Erythroblast (primary cell): ENCODE results near the gene P4HA2.
A peak's percentile ranks its signal among the peaks of the same experiment; 100 is the strongest.

ENCODE experiments used
- DNase-seq, 2 experiments: peaks; one replicate each; lab custom pipeline; 2025; lab: John Stamatoyannopoulos, UW
- GATA1 ChIP-seq: IDR thresholded peaks from 2 replicates; pipeline ENCODE4 v1.6.1; 2011; ENCODE audit warnings: low read depth, mild to moderate bottlenecking, control low read depth, low read length, moderate library complexity
- POLR2A ChIP-seq: IDR thresholded peaks from 2 replicates; pipeline ENCODE4 v1.6.1; 2011; ENCODE audit warnings: mild to moderate bottlenecking, low read length

Gene P4HA2

GRCh38 chr5:132199116-132199680 is 28.5 kb downstream of the P4HA2 start:
- TF ChIP-seq GATA1 (no peak), POLR2A (no peak)
- DNase-seq: no peak

DNA sequence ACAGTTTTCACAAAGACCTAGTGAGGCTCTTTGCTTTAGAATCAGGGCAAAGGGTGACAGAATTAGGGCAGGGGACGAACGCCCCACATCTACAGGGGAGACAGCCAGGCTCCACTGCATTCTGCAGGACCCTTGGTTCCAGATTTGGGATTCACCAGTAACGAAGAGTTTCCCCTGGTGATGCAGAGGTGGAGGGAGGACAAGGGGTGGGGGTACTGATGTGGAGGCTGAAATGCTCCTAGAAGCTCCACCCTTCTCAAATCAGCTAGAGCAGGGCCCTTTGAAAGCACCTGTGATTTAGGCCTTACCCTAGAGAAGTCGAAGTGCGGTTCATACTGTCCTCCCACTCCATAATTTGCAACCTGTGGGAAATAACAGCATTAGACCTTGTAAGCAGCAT is 29.1 kb downstream of the P4HA2 start:
- no peak for TF ChIP-seq POLR2A
- no peak for TF ChIP-seq GATA1

GRCh38 chr5:132195727-132196126 is 31.9 kb downstream of the P4HA2 start:
- no peak for DNase-seq
- TF ChIP-seq POLR2A (no peak), GATA1 (no peak)

More for the DNA sequence above, 29.1 kb downstream of the P4HA2 start:
- DNase-seq: no peak

DNA sequence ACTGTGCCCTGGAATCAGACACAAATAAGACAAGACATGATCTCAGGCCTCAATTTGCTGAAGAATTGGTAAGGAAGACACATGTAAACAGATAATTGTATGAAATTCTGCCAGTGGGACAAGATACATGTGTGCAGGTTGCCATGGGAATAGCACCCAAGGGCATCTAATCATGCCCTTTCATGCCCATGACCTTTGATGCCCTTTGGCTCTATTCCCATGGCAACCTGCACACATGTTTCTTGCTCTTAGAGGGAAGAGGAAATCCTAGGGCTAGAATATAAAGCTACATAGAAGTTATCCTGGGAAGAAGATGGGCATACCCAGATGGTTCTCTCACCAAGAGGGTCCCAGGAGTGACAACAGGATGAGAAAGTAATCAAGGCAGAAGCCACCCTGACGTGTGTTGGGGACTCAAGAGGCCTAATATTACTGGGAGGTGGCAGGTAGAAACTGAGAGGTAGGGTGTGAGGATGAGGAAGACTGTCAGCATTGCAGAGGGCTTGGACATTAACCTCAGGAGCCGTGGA is 34.4 kb downstream of the P4HA2 start:
- TF ChIP-seq POLR2A: no peak
- no peak for TF ChIP-seq GATA1

DNA sequence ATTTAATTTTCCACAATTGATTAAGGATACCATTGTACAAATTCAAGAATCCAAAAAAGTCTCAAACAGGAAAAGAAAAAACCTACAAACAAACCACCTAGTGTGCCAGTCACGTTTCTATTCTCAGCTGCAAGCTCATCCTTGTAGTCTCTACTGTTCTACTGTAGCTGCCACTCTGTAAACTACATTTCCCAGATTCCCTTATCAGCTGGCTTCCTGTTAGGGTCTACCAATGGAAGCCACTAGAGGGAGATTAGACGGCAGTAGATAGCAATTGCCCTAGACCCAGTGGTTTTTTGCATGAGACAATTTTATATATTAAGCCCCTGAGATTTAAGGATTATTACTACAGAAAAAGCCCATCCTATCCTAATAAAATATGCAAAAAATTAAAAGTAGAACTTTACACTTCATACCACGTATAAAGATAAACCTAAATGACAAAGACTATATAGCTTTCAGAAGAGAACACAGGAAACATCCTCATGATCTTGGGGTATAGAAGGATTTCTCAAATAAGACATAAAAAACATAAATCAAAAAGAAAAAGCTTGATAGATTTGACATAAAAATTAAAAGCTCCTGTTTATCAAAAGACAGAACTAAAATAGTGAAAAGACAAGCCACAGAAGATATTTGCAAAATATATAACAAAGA is 37.4 kb downstream of the P4HA2 start:
- TF ChIP-seq POLR2A (no peak), GATA1 (no peak)
- peak; percentile 78 for DNase-seq

More for the DNA sequence above, 34.4 kb downstream of the P4HA2 start:
- DNase-seq: no peak

GRCh38 chr5:132184588-132184987 is 43.1 kb downstream of the P4HA2 start:
- DNase-seq: peak; percentile 19 to 33
- TF ChIP-seq GATA1 (no peak), POLR2A (no peak)

DNA sequence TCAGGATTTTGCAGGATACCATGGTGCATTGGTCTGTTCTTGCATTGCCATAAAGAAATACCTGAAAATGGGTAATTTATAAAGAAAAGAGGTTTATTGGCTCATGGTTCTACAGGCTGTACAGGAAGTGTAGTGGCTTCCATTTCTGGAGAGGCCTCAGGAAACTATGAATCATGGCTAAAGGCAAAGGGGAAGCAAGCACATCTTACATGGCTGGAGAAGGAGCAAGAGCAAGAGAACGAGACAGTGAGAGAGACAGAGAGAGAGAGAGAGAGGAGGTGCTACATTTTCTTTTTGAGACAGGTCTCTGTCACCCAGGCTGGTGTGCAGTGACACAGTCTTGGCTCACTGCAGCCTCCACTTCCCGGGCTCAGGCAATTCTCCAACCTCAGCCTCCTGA is 43.9 kb downstream of the P4HA2 start:
- no peak for DNase-seq
- TF ChIP-seq POLR2A: no peak
- TF ChIP-seq GATA1: no peak

DNA sequence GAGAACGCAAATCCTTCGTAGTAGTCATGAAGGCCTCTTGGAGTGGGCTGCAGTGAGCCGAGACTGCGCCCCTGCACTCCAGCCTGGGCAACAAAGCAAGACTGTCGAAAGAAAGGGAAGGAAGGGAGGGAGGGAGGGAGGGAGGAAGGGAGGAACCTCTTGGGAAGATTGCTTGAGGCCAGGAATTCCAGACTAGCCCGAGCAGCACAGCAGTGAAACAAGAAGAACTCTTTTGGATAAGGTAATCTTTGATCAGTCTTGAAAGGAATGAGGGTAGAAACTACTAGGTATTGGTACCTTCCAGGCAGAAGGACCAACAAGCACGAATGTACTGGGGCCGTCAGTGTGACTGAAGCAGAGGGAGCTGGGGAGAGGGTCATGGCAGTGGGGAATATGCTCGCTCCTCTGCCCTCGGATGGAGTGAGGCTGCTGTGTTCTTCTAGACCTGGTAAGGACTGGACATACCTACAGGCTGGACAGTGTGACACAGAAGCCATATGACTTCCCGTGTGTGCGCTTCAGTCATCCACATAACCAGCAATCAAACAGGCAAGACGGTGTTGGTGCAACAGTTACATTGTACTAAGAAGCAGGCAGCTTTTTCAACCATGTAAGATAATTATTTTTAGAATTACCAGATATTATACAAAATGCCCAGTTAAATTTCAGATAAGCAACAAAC is 45.2 kb downstream of the P4HA2 start:
- DNase-seq: no peak
- TF ChIP-seq GATA1: no peak
- no peak for TF ChIP-seq POLR2A

DNA sequence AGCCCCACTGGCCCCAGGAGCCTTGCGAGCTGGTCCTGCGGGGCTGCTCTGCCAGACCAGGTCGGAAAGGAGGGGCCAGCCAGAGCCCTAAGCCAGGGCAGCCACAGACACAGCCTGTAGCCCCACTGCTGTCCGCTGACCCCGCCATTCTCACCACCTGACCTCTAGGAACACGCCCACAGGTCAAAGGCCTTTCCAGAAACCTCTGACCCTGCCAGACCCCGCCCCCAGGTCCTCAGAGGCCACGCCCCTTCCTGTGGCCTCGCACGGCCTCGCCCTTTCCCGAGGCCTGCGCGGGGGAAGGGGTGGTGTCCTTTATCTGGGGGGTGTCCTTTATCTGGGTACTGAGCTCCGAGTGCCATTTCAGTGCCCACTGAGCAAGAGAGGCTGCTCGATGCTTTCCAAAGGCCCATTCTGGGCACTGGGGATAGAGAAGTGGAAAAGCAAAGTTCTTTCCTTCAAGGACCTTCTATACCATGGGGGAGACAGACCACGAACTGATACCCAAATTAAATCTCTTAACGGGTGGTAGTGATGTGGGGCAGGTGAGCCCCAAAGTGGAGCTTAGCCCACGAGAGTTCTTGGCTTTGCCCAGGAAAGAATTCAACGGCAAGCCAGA is 46.5 kb downstream of the P4HA2 start:
- no peak for TF ChIP-seq POLR2A
- TF ChIP-seq GATA1: no peak
- peak; percentile 35 to 40 for DNase-seq

DNA sequence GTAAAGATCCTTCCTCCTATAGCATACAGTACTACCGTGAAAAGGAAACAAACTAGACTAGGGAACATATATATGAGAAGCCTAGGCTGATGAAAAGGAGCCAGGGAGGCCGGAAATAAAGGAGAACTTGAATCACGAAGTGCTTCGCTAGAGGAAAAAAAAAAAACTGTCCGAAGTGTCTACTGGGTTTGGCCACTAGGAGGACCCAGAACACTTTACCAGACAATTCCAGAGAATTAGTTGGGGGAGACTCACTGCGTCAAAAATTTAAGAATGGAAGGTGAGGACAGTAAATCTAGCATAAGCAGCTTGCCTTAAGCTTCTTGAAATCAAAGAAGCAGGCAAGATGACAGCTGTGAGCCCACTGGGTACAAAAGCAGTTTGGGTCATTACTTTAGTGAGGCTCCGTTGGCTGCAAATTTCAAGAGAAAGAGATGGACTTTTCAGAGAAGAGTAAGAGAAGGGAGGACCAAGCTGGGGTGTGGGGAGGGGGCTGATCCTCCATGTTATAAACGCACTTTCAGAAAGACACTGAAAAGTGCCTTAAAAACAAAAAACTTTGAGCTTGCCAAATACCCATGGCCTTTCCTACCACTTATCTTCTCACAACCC is 47.4 kb downstream of the P4HA2 start:
- peak; percentile 63 to 71 for DNase-seq
- TF ChIP-seq POLR2A: no peak
- no peak for TF ChIP-seq GATA1

GRCh38 chr5:132179405-132179804 is 48.2 kb downstream of the P4HA2 start:
- TF ChIP-seq GATA1: no peak
- no peak for TF ChIP-seq POLR2A
- DNase-seq: no peak

GRCh38 chr5:132177691-132178149 is 49.9 kb downstream of the P4HA2 start:
- TF ChIP-seq GATA1 (no peak), POLR2A (no peak)
- DNase-seq: peak; percentile 85 to 91

- no peak for TF ChIP-seq GATA1
- TF ChIP-seq POLR2A: no peak
- peak; percentile 44 to 56 for DNase-seq
Observed at GRCh38 chr5:132176987-132177386, 50.7 kb downstream of the P4HA2 start.
